Amniotic epithelial cell (primary cell): ENCODE results near the gene ASCL5.

Experiments
- DNase-seq: peaks from one replicate; pipeline ENCODE4 v3.0.0-alpha.2; 2010; ENCODE audit warnings: low read depth

ASCL5 gene

GRCh38 chr1:201136355-201137023 lies 9.5 kb upstream of the ASCL5 start:
- no peak for DNase-seq

GRCh38 chr1:201134405-201134804 lies 7.4 kb upstream of the ASCL5 start:
- no peak for DNase-seq

- DNase-seq = no peak
These were observed 4.4 kb upstream of the ASCL5 start for GRCh38 chr1:201131398-201131797.

GRCh38 chr1:201128962-201129361 lies 2.0 kb upstream of the ASCL5 start:
- no peak for DNase-seq

GRCh38 chr1:201128476-201128875 lies 1.5 kb upstream of the ASCL5 start:
- DNase-seq = no peak

- peak; percentile 51 for DNase-seq
These were observed 921 bp upstream of the ASCL5 start for GRCh38 chr1:201127755-201128455.

GRCh38 chr1:201126463-201126831 lies 537 bp downstream of the ASCL5 start:
- no peak for DNase-seq

GRCh38 chr1:201125800-201126199 lies 1.2 kb downstream of the ASCL5 start:
- DNase-seq = no peak

- DNase-seq = no peak
These were observed 2.0 kb downstream of the ASCL5 start for GRCh38 chr1:201125019-201125418.

GRCh38 chr1:201123866-201124265 lies 3.1 kb downstream of the ASCL5 start:
- no peak for DNase-seq

GRCh38 chr1:201122321-201122957 lies 4.5 kb downstream of the ASCL5 start:
- DNase-seq = no peak

GRCh38 chr1:201119206-201120197 lies 7.5 kb downstream of the ASCL5 start:
- DNase-seq = peak; percentile 35

GRCh38 chr1:201116091-201116490 lies 10.9 kb downstream of the ASCL5 start:
- no peak for DNase-seq

- DNase-seq = no peak
These were observed 11.5 kb downstream of the ASCL5 start for GRCh38 chr1:201115390-201115937.

- DNase-seq = peak; percentile 82
These were observed 12.5 kb downstream of the ASCL5 start for GRCh38 chr1:201114245-201115131.

GRCh38 chr1:201113451-201114244 lies 13.3 kb downstream of the ASCL5 start:
- no peak for DNase-seq

- DNase-seq = no peak
These were observed 14.1 kb downstream of the ASCL5 start for GRCh38 chr1:201112926-201113325.

- DNase-seq = no peak
These were observed 14.7 kb downstream of the ASCL5 start, which contains the start of gene CACNA1S for GRCh38 chr1:201112173-201112731. Gene CACNA1S (minus strand): TSS chr1:201112426. CDS start chr1:201112339, 87 bp downstream.

GRCh38 chr1:201111672-201112071 lies 15.3 kb downstream of the ASCL5 start:
- DNase-seq = no peak
